Transverse colon (tissue), 4 donors: ENCODE measurements around the gene SELENOI. TPM values are rescaled to one million over a fixed set of nuclear protein-coding genes. Genes with fewer than 3 reads are reported as not detected.

ENCODE experiments used
- DNase-seq: peaks from one replicate; pipeline ENCODE4 v3.0.0-alpha.2; 2019
- H3K27ac ChIP-seq, 4 donors: fragments of 200-600 bp; sonication (generic); 2 replicates each; pipeline ENCODE4 v1.5.1; 2016 to 2018; ENCODE audit warnings: inconsistent platforms in 4 of 4
- H3K27me3 ChIP-seq: fragments of 200-600 bp; sonication (generic); 2 replicates; pipeline ENCODE4 v1.5.1; 2017; ENCODE audit warnings: inconsistent platforms
- H3K36me3 ChIP-seq, 4 donors: fragments of 200-600 bp; sonication (generic); 2 replicates each; pipeline ENCODE4 v1.5.1; 2017 to 2019; ENCODE audit warnings: inconsistent platforms in 4 of 4
- H3K4me1 ChIP-seq, 4 donors: fragments of 200-600 bp; sonication (generic); 2 replicates each; pipeline ENCODE4 v1.5.1; 2017 to 2020; ENCODE audit warnings: inconsistent platforms in 4 of 4
- H3K4me3 ChIP-seq, 4 donors: fragments of 200-600 bp; sonication (generic); 1 replicate in 1 of 4; 2 replicates in 3 of 4; pipeline versions ENCODE4 v1.5.1 to v1.6.1; 2017 to 2019; ENCODE audit warnings: inconsistent platforms in 4 of 4
- H3K9me3 ChIP-seq, 2 donors: fragments of 200-600 bp; sonication (generic); 2 replicates each; pipeline ENCODE4 v1.5.1; 2017 to 2019; ENCODE audit warnings: inconsistent platforms in 2 of 2
- EP300 ChIP-seq: sonication (generic); formaldehyde crosslinking; IDR thresholded peaks from one replicate; pipeline ENCODE4 v1.6.1; 2017; ENCODE audit warnings: antibody characterized with exemption, low read depth
- POLR2A ChIP-seq: fragments of 450-650 bp; IDR thresholded peaks from one replicate; pipeline ENCODE4 v1.6.1; 2016; ENCODE audit warnings: antibody characterized with exemption, mild to moderate bottlenecking, moderate library complexity
- POLR2AphosphoS5 ChIP-seq, 3 donors: sonication (generic); formaldehyde crosslinking; IDR thresholded peaks; one replicate each; pipeline ENCODE4 v1.6.1; 2016; ENCODE audit warnings: antibody characterized with exemption in 3 of 3
- WGBS, 2 donors: methylation state at CpG; one replicate each; pipeline ENCODE4 v1.1.5; 2018; ENCODE audit warnings: low coverage in 1 of 2; 5-methylcytosine and 5-hydroxymethylcytosine counted together
- in situ Hi-C, 4 donors: fragments of 200-750 bp; cut with MboI; loops; one replicate each; pipeline versions ENCODE4 v1.15.0 to v1.15.1; 2017; ENCODE audit warnings: low sequenced_read_pairs in 3 of 4, low pct_ligation_motif_present in 1 of 4, low pct_unique_long_range_greater_than_20kb in 1 of 4
- intact Hi-C: fragments of 100-400 bp; cut with DNase I; formaldehyde crosslinking; loops from one replicate; pipeline ENCODE4 v1.15.1; 2023; ENCODE audit warnings: low total_unique reads
- total RNA-seq, 4 donors: library from RNA; depleted of rRNA; stranded (reverse); fragments of >200 nt; gene quantifications; one replicate each; pipeline ENCODE4 v1.1.0, GENCODE V29; 2016
- TF ChIP-seq, protein P1 (sequence below), 5 experiments: fragments of 200-600 bp in 3 of 5; fragments of 450-650 bp in 2 of 5; sonication (generic) in 3 of 5; IDR thresholded peaks; 1 replicate in 2 of 5; 2 replicates in 3 of 5; pipeline ENCODE4 v1.5.1; 2016 to 2017; ENCODE audit warnings: antibody characterized with exemption in 5 of 5, inconsistent platforms in 3 of 5, mild to moderate bottlenecking in 2 of 5, moderate library complexity in 1 of 5

Gene SELENOI
- total RNA-seq, 4 donors from 2014 or later, result 12.1 to 37.4 (median 26.9) TPM

GRCh38 chr2:26435106-26435505 is 89.2 kb downstream of the SELENOI start:
- DNase-seq, result no peak
- TF ChIP-seq POLR2AphosphoS5 (IDR thresholded peaks at IDR 0.05) (no peak), EP300 (no peak), POLR2A (no peak)
- TF ChIP-seq, protein P1, sequence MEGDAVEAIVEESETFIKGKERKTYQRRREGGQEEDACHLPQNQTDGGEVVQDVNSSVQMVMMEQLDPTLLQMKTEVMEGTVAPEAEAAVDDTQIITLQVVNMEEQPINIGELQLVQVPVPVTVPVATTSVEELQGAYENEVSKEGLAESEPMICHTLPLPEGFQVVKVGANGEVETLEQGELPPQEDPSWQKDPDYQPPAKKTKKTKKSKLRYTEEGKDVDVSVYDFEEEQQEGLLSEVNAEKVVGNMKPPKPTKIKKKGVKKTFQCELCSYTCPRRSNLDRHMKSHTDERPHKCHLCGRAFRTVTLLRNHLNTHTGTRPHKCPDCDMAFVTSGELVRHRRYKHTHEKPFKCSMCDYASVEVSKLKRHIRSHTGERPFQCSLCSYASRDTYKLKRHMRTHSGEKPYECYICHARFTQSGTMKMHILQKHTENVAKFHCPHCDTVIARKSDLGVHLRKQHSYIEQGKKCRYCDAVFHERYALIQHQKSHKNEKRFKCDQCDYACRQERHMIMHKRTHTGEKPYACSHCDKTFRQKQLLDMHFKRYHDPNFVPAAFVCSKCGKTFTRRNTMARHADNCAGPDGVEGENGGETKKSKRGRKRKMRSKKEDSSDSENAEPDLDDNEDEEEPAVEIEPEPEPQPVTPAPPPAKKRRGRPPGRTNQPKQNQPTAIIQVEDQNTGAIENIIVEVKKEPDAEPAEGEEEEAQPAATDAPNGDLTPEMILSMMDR (IDR thresholded peaks at IDR 0.05), result no peak
- H3K36me3 ChIP-seq, result no peaks in the 10 kb centered on the region
- H3K9me3 ChIP-seq, result no peaks in the 10 kb centered on the region
- H3K4me3 ChIP-seq, result no peak overlapping the region
- in situ Hi-C loops (no loop called here), intact Hi-C loops (no loop called here)
- H3K27me3 ChIP-seq, result no peaks in the 10 kb centered on the region
- H3K27ac ChIP-seq, result no peak overlapping the region
- 81 to 84% methylated on average over 2 of the region's 2 CpGs for WGBS, 2 donors
- H3K4me1 ChIP-seq, result no peaks in the 10 kb centered on the region

GRCh38 chr2:26438526-26438925 is 92.6 kb downstream of the SELENOI start:
- WGBS, 2 donors, result 39 to 57% methylated on average over 3 to 8 of the region's 8 CpGs
- intact Hi-C loops, result no loop called here
- in situ Hi-C loops, result no loop called here

DNA sequence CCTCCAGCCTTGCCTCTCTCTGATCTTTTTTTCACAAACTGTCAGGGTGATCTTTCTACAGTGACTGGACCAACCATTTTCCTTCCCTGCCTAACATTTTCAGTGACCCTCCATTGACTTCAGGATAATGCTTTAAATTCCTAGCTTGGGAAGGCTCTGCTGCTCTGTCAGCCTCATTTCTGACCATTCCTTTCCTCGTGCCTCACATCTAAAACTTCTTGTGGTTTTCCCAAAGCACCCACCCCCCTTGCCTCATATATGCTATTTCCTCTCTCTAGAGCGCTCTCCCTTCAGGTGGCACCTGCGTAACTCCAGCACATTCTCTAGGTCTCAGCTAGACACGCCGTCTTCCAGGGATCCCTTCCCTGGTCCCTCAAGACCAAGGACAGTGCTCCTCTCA is 93.0 kb downstream of the SELENOI start:
- Histone ChIP-seq H3K27me3 (no peaks in the 10 kb centered on the region), H3K4me3 (no peak overlapping the region), H3K27ac (no peak overlapping the region), H3K36me3 (no peaks in the 10 kb centered on the region), H3K9me3 (no peaks in the 10 kb centered on the region), H3K4me1 (no peaks in the 10 kb centered on the region)
- 84 to 100% methylated on average over 2 to 5 of the region's 5 CpGs for WGBS, 2 donors
- intact Hi-C loops (no loop called here), in situ Hi-C loops (no loop called here)
- no peak for DNase-seq
- TF ChIP-seq, protein P1 (IDR thresholded peaks at IDR 0.05), result no peak
- TF ChIP-seq POLR2AphosphoS5 (IDR thresholded peaks at IDR 0.05), result no peak
- TF ChIP-seq EP300, result no peak
- no peak for TF ChIP-seq POLR2A

More at GRCh38 chr2:26438526-26438925, 92.6 kb downstream of the SELENOI start:
- H3K27ac ChIP-seq, result no peak overlapping the region
- TF ChIP-seq EP300 (no peak), POLR2AphosphoS5 (IDR thresholded peaks at IDR 0.05) (no peak), POLR2A (no peak)
- TF ChIP-seq, protein P1 (IDR thresholded peaks at IDR 0.05), result no peak
- no peak for DNase-seq
- H3K9me3 ChIP-seq, result no peaks in the 10 kb centered on the region
- H3K36me3 ChIP-seq, result no peaks in the 10 kb centered on the region
- no peaks in the 10 kb centered on the region for H3K27me3 ChIP-seq
- no peaks in the 10 kb centered on the region for H3K4me1 ChIP-seq
- no peak overlapping the region for H3K4me3 ChIP-seq

GRCh38 chr2:26442301-26442700 is 96.4 kb downstream of the SELENOI start:
- intact Hi-C loops (no loop called here), in situ Hi-C loops (no loop called here)
- 87 to 100% methylated on average over 1 to 2 of the region's 2 CpGs for WGBS, 2 donors
- no peak for DNase-seq
- no peaks in the 10 kb centered on the region for H3K9me3 ChIP-seq
- no peaks in the 10 kb centered on the region for H3K27me3 ChIP-seq
- H3K36me3 ChIP-seq, result no peaks in the 10 kb centered on the region
- TF ChIP-seq POLR2A (no peak), EP300 (no peak), POLR2AphosphoS5 (IDR thresholded peaks at IDR 0.05) (no peak)
- TF ChIP-seq, protein P1 (IDR thresholded peaks at IDR 0.05), result no peak
- no peak overlapping the region for H3K27ac ChIP-seq
- no peaks in the 10 kb centered on the region for H3K4me1 ChIP-seq
- H3K4me3 ChIP-seq, result no peak overlapping the region
